ENCODE measurements around the gene TMEM256. TPM values are rescaled to one million over a fixed set of nuclear protein-coding genes. Genes with fewer than 3 reads are reported as not detected.

TMEM256 gene
- total RNA-seq, 2 experiments from 2014 or later: 65.6 to 66.3 TPM

DNA sequence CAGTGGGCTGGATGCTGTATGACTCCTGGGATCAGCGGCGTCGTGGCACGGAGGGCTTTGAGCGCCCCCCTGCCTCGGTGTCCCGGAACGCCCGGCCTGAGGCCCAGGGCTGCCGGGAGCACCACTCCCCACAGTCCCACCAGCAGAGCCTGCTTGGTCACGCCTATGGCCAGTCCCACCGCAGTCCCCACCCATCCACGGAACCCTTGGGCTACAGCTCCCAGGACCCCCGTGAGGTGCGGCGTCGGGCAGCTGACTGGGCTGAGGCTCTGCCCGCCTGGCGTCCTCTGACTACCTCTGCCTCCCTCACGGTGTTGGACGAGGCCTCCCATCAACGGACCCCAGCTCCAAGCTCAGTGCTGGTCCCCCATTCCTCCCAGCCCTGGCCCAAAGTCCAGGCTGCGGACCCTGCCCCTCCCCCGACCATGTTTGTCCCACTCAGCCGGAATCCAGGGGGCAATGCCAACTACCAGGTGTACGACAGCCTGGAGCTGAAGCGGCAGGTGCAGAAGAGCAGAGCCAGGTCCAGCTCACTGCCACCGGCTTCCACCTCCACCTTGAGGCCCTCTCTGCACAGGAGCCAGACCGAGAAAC is 23.1 kb upstream of the TMEM256 start:
- intact Hi-C loops (cut with micrococcal nuclease): no loop called here
- Mint-ChIP-seq H3K4me1 (ENCODE audit: low read depth) (no peaks in the 10 kb centered on the region), H3K36me3 (ENCODE audit: low read depth) (no peaks in the 10 kb centered on the region), H3K27ac (no peak overlapping the region), H3K9me3 (no peaks in the 10 kb centered on the region), H3K4me3 (no peak overlapping the region), H3K27me3 (ENCODE audit: low read depth) (no peaks in the 10 kb centered on the region)
- no peak for DNase-seq
- CTCF ChIA-PET: interaction anchor here (0.6 to 0.7 kb wide), 2 partner anchors 37 to 168 kb away, joined by 3 read pairs; no protein-coding TSS in a partner anchor

DNA sequence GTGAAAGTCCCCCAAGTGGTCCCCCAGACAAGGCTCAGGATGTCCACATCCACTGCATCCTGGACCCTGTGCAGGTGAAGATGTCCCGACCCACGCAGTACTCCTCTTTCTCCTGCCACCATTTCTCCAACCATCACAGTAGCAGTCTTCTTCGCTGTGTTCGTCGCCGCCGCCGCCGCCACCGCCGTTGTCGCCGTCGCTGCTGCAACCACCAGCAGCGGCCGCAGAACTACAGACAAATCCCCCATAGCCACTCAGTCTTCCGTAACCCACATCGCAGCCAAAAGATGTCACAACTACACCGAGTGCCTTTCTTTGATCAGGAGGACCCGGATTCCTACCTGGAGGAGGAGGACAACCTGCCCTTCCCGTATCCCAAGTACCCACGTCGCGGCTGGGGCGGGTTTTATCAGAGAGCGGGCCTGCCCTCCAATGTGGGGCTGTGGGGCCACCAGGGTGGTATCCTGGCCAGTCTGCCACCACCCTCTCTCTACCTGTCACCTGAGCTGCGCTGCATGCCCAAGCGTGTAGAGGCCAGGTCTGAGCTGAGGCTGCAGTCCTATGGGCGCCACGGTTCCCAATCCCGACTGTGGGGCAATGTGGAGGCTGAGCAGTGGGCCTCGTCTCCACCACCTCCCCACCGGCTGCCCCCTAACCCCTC is 22.4 kb upstream of the TMEM256 start:
- no peaks in the 10 kb centered on the region for H3K27me3 Mint-ChIP-seq (ENCODE audit: low read depth)
- no peak overlapping the region for H3K27ac Mint-ChIP-seq
- CTCF ChIA-PET: interaction anchor here (0.6 to 0.8 kb wide), 2 partner anchors 9 to 169 kb away, joined by 3 to 5 read pairs; partner anchors contain the start of gene TMEM102
- no peaks in the 10 kb centered on the region for H3K4me1 Mint-ChIP-seq (ENCODE audit: low read depth)
- H3K36me3 Mint-ChIP-seq (ENCODE audit: low read depth): no peaks in the 10 kb centered on the region
- H3K9me3 Mint-ChIP-seq: no peaks in the 10 kb centered on the region
- no peak overlapping the region for H3K4me3 Mint-ChIP-seq
- no peak for DNase-seq
- intact Hi-C loops (cut with micrococcal nuclease): no loop called here

DNA sequence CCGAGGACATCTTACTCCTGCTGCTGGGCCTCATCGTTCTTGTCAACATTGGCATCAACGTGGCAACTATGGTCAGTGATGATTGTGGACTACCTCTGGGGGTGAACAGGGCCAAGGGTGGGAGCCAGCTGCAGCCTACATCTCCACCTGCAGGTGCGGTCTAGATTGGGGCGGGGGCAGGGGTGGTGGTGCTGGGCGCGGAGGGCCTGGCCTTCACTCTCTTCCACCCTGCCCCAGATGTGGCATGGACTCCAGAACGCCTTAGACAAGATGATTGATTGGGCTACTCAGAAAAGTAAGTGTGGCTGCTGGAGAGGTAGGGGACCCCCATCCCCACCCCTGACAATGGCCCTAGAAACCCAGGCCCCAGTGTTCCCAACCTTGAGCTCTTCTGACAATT is 21.9 kb upstream of the TMEM256 start:
- CTCF ChIA-PET: interaction anchor here (0.8 kb wide), 1 partner anchor 9 kb away, joined by 5 read pairs; the partner anchor contains the start of gene TMEM102
- Mint-ChIP-seq H3K36me3 (ENCODE audit: low read depth) (no peaks in the 10 kb centered on the region), H3K4me3 (no peak overlapping the region), H3K27me3 (ENCODE audit: low read depth) (no peaks in the 10 kb centered on the region), H3K27ac (no peak overlapping the region), H3K4me1 (ENCODE audit: low read depth) (no peaks in the 10 kb centered on the region), H3K9me3 (no peaks in the 10 kb centered on the region)
- no peak for DNase-seq
- intact Hi-C loops (cut with micrococcal nuclease): no loop called here

DNA sequence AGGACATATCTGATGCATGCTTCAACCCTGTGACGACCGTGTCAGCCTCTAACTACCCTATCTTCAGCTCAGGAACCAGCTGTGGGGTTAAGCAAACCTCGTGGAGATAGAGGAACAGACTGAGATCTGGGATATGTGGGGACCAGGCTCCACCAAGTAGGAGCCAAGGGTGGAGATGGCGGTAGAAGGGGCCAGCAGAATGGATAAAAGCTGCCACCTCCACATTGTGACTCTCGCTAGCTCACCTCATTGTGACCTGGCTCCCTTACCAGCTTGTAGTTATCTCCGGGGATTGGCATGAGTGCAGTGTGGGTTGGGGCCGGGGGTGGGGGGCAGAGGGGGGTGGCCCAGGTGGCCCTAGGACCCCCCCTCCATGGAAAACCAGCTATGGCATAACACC is 21.4 kb upstream of the TMEM256 start, which contains the start of gene SPEM2:
Gene SPEM2 (plus strand): TSS at position 301 of the 400 bp plus-strand sequence. CDS start 73 bp downstream, at position 374.
- H3K27me3 Mint-ChIP-seq (ENCODE audit: low read depth): no peaks in the 10 kb centered on the region
- no peak within 1 kb of the TSS for H3K4me3 Mint-ChIP-seq
- no peaks in the 10 kb centered on the region for H3K36me3 Mint-ChIP-seq (ENCODE audit: low read depth)
- intact Hi-C loops (cut with micrococcal nuclease): no loop called here
- DNase-seq: no peak
- H3K9me3 Mint-ChIP-seq: no peaks in the 10 kb centered on the region
- CTCF ChIA-PET: interaction anchor here (0.8 kb wide), 2 partner anchors 10 to 12 kb away, joined by 4 to 5 read pairs; partner anchors contain the start of gene TMEM102
- no peaks in the 10 kb centered on the region for H3K4me1 Mint-ChIP-seq (ENCODE audit: low read depth)
- H3K27ac Mint-ChIP-seq: no peak within 1 kb of the TSS

DNA sequence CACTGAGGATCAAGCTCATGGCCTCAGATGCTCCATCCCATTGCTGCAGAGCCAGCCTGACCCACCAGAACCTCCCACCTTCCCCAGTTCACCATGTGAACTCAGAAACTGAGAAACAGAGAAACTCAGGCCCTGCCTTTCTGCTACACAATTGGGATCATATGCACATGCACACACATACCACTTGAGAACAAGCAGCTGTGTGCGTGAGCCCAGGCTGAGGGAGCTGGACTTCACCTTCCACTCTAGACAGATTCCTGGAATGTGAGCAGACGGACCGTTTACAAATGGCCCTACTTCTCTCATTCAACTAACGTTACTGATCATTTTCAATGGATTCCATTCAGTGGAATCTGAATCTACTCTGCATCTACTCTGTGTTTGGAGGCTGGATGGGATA is 19.8 kb upstream of the TMEM256 start:
- Mint-ChIP-seq H3K27me3 (ENCODE audit: low read depth) (no peaks in the 10 kb centered on the region), H3K36me3 (ENCODE audit: low read depth) (no peaks in the 10 kb centered on the region), H3K4me3 (no peak overlapping the region), H3K9me3 (no peaks in the 10 kb centered on the region), H3K4me1 (ENCODE audit: low read depth) (no peaks in the 10 kb centered on the region), H3K27ac (no peak overlapping the region)
- no peak for DNase-seq
- CTCF ChIA-PET: interaction anchor here (0.5 to 1.3 kb wide), 2 partner anchors 11 to 68 kb away, joined by 3 read pairs; no protein-coding TSS in a partner anchor
- intact Hi-C loops (cut with micrococcal nuclease): no loop called here

DNA sequence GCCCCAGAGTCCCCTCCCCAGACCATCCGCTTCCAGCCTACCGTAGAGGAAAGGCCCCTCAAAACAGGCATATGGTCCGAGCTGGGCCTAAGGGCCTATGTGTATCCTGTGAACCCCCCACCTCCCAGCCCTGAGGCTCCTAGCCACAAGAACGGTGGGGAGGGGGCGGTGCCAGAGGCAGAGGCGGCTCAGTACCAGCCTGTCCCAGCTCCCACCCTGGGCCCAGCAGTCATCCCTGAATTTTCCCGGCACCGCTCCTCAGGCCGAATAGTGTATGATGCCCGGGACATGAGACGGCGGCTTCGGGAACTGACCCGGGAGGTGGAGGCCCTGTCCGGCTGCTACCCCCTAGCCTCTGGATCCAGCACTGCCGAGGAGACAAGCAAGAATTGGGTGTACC is 17.3 kb upstream of the TMEM256 start:
- H3K27ac Mint-ChIP-seq: no peak overlapping the region
- no peaks in the 10 kb centered on the region for H3K36me3 Mint-ChIP-seq (ENCODE audit: low read depth)
- intact Hi-C loops (cut with micrococcal nuclease): no loop called here
- H3K4me1 Mint-ChIP-seq (ENCODE audit: low read depth): no peaks in the 10 kb centered on the region
- H3K4me3 Mint-ChIP-seq: no peak overlapping the region
- CTCF ChIA-PET: no interaction called here
- no peak for DNase-seq
- H3K9me3 Mint-ChIP-seq: no peaks in the 10 kb centered on the region
- H3K27me3 Mint-ChIP-seq (ENCODE audit: low read depth): no peaks in the 10 kb centered on the region

DNA sequence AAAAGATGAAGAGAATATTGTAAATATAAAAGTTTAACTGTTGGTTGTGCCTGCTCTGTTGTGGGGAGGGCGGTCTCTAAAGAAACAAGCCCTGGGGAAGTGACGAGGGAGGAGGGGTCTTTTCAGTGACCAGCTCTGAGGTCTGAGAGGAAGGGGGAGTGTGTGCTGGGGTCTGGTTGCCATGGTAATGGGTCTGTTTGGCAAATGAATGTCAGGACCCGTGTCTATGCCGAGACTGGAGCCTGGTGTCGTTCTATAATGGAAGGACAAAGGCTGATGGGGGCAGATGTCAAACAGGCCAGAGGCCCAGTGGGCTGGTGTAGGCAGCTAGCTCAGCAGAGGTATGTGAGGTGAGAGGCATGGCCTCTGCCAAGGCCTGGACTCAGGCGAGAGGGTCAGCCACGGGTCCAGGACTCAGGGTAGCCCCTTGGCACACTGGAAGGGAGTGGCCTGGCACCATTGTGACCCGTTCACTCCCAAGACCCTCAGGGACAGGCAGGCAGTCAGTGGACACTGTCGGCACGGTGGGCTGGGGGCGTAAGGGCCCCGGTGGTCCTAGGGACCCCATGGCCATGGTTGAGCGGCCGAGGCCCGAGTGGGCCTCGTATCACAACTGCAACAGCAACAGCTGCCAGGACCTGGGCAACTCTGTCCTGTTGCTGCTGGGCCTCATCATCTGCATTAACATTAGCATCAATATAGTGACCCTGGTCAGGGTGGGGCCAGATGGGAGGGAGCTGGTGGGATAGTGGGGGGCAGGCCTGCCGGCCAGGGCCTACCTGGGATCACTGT is 16.1 kb upstream of the TMEM256 start, which contains the start of gene SPEM1:
Gene SPEM1 (plus strand): TSS at position 506 of the 792 bp plus-strand sequence. CDS start 61 bp downstream, at position 567.
- no peak for DNase-seq
- no peak within 1 kb of the TSS for H3K27ac Mint-ChIP-seq
- CTCF ChIA-PET: interaction anchor here (1.1 kb wide), 1 partner anchor 16 kb away, joined by 3 read pairs; no protein-coding TSS in a partner anchor
- intact Hi-C loops (cut with micrococcal nuclease): no loop called here
- no peaks in the 10 kb centered on the region for H3K36me3 Mint-ChIP-seq (ENCODE audit: low read depth)
- H3K4me3 Mint-ChIP-seq: no peak within 1 kb of the TSS
- H3K9me3 Mint-ChIP-seq: no peaks in the 10 kb centered on the region
- H3K4me1 Mint-ChIP-seq (ENCODE audit: low read depth): no peaks in the 10 kb centered on the region
- no peaks in the 10 kb centered on the region for H3K27me3 Mint-ChIP-seq (ENCODE audit: low read depth)

DNA sequence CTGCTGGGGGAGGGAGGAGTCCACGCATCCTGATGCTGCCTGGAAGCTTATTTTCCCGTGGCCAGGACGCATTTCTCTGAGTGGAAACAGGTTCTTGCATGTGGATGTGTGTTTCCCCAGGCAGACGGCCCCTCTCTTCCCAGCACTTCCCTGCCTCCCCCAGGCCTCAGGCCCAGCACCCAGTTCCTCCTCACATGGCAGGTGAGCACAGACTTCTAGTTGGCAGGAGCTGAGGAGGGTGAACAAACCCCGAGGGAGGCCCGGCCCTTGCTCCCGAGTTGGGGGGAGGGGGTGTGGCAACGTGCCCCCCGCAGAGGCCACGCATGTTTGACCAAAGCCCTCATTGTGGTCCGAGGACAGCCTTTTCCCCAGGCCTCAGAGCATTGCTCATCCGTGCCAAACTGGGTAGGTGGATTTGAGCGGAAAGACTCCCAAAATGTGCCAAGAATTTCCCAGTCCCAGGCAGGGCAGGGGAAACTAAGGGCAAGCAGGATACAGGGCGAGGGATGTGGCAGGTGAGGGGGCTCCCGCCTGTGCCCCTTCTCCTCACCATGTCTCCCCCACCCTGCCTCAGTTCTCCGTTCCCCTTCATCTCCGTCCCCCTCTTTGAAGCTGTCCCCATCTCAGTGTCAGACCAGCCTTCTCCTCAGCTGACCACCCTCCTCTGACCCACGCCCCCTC is 14.7 kb upstream of the TMEM256 start:
- no peaks in the 10 kb centered on the region for H3K27me3 Mint-ChIP-seq (ENCODE audit: low read depth)
- H3K36me3 Mint-ChIP-seq (ENCODE audit: low read depth): no peaks in the 10 kb centered on the region
- no peak for DNase-seq
- intact Hi-C loops (cut with micrococcal nuclease): no loop called here
- H3K27ac Mint-ChIP-seq: no peak overlapping the region
- no peak overlapping the region for H3K4me3 Mint-ChIP-seq
- H3K4me1 Mint-ChIP-seq (ENCODE audit: low read depth): no peaks in the 10 kb centered on the region
- H3K9me3 Mint-ChIP-seq: no peaks in the 10 kb centered on the region
- CTCF ChIA-PET: interaction anchor here (1.1 kb wide), 1 partner anchor 18 kb away, joined by 3 read pairs; no protein-coding TSS in a partner anchor

DNA sequence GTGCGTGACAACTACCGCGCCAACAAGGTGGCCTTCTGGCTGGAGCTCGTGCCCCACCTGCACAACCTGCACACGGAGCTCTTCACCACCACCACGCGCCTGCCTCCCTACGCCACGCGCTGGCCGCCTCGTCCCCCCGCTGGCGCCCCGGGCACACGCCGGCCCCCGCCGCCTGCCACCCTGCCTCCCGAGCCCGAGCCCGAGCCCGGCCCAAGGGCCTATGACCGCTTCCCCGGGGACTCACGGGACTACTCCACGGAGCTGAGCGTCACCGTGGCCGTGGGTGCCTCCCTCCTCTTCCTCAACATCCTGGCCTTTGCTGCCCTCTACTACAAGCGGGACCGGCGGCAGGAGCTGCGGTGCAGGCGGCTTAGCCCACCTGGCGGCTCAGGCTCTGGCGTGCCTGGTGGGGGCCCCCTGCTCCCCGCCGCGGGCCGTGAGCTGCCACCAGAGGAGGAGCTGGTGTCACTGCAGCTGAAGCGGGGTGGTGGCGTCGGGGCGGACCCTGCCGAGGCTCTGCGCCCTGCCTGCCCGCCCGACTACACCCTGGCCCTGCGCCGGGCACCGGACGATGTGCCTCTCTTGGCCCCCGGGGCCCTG is 13.3 kb upstream of the TMEM256 start:
- no peaks in the 10 kb centered on the region for H3K36me3 Mint-ChIP-seq (ENCODE audit: low read depth)
- H3K4me3 Mint-ChIP-seq: no peak overlapping the region
- no peak overlapping the region for H3K27ac Mint-ChIP-seq
- CTCF ChIA-PET: no interaction called here
- H3K9me3 Mint-ChIP-seq: no peaks in the 10 kb centered on the region
- no peak for DNase-seq
- intact Hi-C loops (cut with micrococcal nuclease): no loop called here
- H3K4me1 Mint-ChIP-seq (ENCODE audit: low read depth): no peaks in the 10 kb centered on the region
- no peaks in the 10 kb centered on the region for H3K27me3 Mint-ChIP-seq (ENCODE audit: low read depth)

DNA sequence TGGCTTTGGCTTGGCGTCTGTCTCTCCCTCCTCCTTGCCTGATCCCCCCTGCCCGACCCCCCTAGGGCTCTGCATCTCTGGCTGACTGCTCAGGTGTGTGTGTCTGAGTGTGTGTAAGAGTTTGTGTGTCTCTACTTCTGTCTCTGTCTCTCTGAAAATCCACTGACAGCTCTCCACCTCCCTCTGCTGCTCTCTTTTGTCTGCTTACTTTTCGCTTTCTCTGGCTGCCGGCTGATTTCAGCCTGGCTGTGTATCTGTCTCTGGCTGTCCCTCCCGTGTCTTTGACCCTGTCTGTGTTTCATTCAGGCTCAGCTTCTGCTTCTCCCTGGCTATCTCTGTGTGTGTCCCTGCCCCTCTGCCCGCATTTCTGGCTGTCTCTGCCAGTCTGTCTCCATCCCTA is 12.4 kb upstream of the TMEM256 start:
- Mint-ChIP-seq H3K27ac (no peak overlapping the region), H3K4me3 (no peak overlapping the region), H3K27me3 (ENCODE audit: low read depth) (no peaks in the 10 kb centered on the region), H3K36me3 (ENCODE audit: low read depth) (no peaks in the 10 kb centered on the region), H3K9me3 (no peaks in the 10 kb centered on the region), H3K4me1 (ENCODE audit: low read depth) (no peaks in the 10 kb centered on the region)
- intact Hi-C loops (cut with micrococcal nuclease): no loop called here
- CTCF ChIA-PET: no interaction called here
- no peak for DNase-seq

DNA sequence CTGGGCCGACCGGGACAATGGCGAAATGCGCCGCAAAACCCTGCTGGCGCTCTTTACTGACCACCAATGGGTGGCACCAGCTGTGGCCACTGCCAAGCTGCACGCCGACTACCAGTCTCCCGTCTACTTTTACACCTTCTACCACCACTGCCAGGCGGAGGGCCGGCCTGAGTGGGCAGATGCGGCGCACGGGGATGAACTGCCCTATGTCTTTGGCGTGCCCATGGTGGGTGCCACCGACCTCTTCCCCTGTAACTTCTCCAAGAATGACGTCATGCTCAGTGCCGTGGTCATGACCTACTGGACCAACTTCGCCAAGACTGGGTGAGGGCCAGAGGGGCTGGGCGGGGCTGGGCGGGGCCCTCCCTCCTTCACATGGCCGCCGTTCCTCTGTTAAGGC is 11.9 kb upstream of the TMEM256 start:
- Mint-ChIP-seq H3K27ac (no peak overlapping the region), H3K4me1 (ENCODE audit: low read depth) (no peaks in the 10 kb centered on the region), H3K9me3 (no peaks in the 10 kb centered on the region), H3K36me3 (ENCODE audit: low read depth) (no peaks in the 10 kb centered on the region), H3K4me3 (no peak overlapping the region), H3K27me3 (ENCODE audit: low read depth) (no peaks in the 10 kb centered on the region)
- CTCF ChIA-PET: no interaction called here
- intact Hi-C loops (cut with micrococcal nuclease): no loop called here
- no peak for DNase-seq

DNA sequence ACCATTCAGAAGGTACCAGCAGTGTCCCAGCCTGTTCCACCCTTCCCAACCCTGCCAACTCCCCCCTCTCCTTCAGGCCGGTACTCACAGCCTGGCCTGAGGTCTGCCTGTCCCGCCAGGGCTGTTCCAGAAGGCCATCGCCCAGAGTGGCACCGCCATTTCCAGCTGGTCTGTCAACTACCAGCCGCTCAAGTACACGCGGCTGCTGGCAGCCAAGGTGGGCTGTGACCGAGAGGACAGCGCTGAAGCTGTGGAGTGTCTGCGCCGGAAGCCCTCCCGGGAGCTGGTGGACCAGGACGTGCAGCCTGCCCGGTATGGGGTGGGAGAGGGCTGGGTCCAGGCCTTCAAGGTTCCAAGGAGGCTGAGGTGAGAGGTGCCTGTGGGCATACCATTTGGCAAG is 10.9 kb upstream of the TMEM256 start:
- H3K4me3 Mint-ChIP-seq: no peak overlapping the region
- H3K27me3 Mint-ChIP-seq (ENCODE audit: low read depth): no peaks in the 10 kb centered on the region
- no peaks in the 10 kb centered on the region for H3K36me3 Mint-ChIP-seq (ENCODE audit: low read depth)
- CTCF ChIA-PET: no interaction called here
- H3K9me3 Mint-ChIP-seq: no peaks in the 10 kb centered on the region
- DNase-seq: no peak
- H3K4me1 Mint-ChIP-seq (ENCODE audit: low read depth): no peaks in the 10 kb centered on the region
- intact Hi-C loops (cut with micrococcal nuclease): no loop called here
- H3K27ac Mint-ChIP-seq: no peak overlapping the region
